PC-9 (cell line): Measurements from ENCODE around the gene ZSWIM5. TPM values are rescaled to one million over a fixed set of nuclear protein-coding genes. Genes with fewer than 3 reads are reported as not detected.
"Not testable (repeated sequence)": the region's sequence is repeated elsewhere in the genome, so short reads cannot be mapped to it uniquely, and the experiment has no call there.

ENCODE experiments used
- BruUV-seq: library from RNA; stranded (reverse); fragments of 400-500 nt; replicated peaks from 2 replicates; lab custom pipeline; 2021; lab: Mats Ljungman, UMichigan
- CTCF ChIA-PET: fragments of 300-600 bp; sonication (Branson Sonifier 250); formaldehyde crosslinking; loops from one replicate; lab custom pipeline; 2022; ENCODE audit warnings: antibody characterized with exemption; lab: Charles Lee
- POLR2A ChIA-PET: fragments of 300-600 bp; sonication (Branson Sonifier 250); formaldehyde crosslinking; loops from one replicate; lab custom pipeline; 2022; ENCODE audit warnings: antibody characterized with exemption; ENCODE audit not compliant: unreplicated experiment; lab: Charles Lee
- DNase-seq, 2 experiments: peaks; one replicate each; pipeline versions ENCODE4 v3.0.0 to v3.0.0-alpha.2; 2015 to 2022; ENCODE audit warnings: mixed read lengths in 1 of 2
- H2AFZ ChIP-seq: fragments of 200-600 bp; sonication (generic); 2 replicates; pipeline ENCODE4 v1.8.1; 2017; ENCODE audit warnings: antibody characterized with exemption
- H3F3A ChIP-seq: fragments of 200-600 bp; sonication (generic); 2 replicates; pipeline ENCODE4 v1.8.1; 2017; ENCODE audit warnings: antibody characterized with exemption, mild to moderate bottlenecking, low read depth; ENCODE audit not compliant: insufficient read depth
- H3K27ac ChIP-seq: fragments of 200-600 bp; sonication (generic); 2 replicates; pipeline ENCODE4 v1.6.1; 2016; ENCODE audit warnings: mixed run types
- H3K27me3 ChIP-seq: fragments of 200-600 bp; sonication (generic); 2 replicates; pipeline ENCODE4 v1.6.1; 2016; ENCODE audit warnings: low read depth, mixed run types; ENCODE audit not compliant: insufficient read depth
- H3K36me3 ChIP-seq: fragments of 200-600 bp; sonication (generic); 2 replicates; pipeline ENCODE4 v1.6.1; 2016; ENCODE audit warnings: low read depth, mixed run types
- H3K4me1 ChIP-seq: fragments of 200-600 bp; sonication (generic); replicated peaks from 2 replicates; pipeline ENCODE4 v1.6.1; 2016; ENCODE audit warnings: mixed run types; ENCODE audit not compliant: insufficient read depth
- H3K4me2 ChIP-seq: fragments of 200-600 bp; sonication (generic); 2 replicates; pipeline ENCODE4 v1.6.1; 2017; ENCODE audit warnings: mixed run types
- H3K4me3 ChIP-seq: fragments of 200-600 bp; sonication (generic); 2 replicates; pipeline ENCODE4 v1.6.1; 2016; ENCODE audit warnings: mixed run types
- H3K79me2 ChIP-seq: fragments of 200-600 bp; sonication (generic); 2 replicates; pipeline ENCODE4 v1.6.1; 2017; ENCODE audit warnings: low read depth, mixed run types
- H3K9me2 ChIP-seq: fragments of 200-600 bp; sonication (generic); 2 replicates; pipeline ENCODE4 v1.8.1; 2017; ENCODE audit warnings: mild to moderate bottlenecking; ENCODE audit not compliant: insufficient read depth
- H3K9me3 ChIP-seq: fragments of 200-600 bp; sonication (generic); 2 replicates; pipeline ENCODE4 v1.8.1; 2016; ENCODE audit warnings: low read depth; ENCODE audit not compliant: insufficient read depth
- H4K20me1 ChIP-seq: fragments of 200-600 bp; sonication (generic); 2 replicates; pipeline ENCODE4 v1.8.1; 2017; ENCODE audit not compliant: insufficient read depth
- CTCF ChIP-seq: fragments of 200-600 bp; sonication (generic); conservative IDR thresholded peaks from 2 replicates; pipeline ENCODE4 v1.6.1; 2017; ENCODE audit warnings: mixed run types, antibody characterized with exemption, mild to moderate bottlenecking, moderate library complexity
- EZH2 ChIP-seq: fragments of 200-600 bp; sonication (generic); IDR thresholded peaks from 2 replicates; pipeline ENCODE4 v1.8.0; 2017; ENCODE audit warnings: antibody characterized with exemption, low read depth
- intact Hi-C: fragments of 100-400 bp; cut with micrococcal nuclease; formaldehyde crosslinking; loops from one replicate; pipeline ENCODE4 v1.10.0; 2022; ENCODE audit not compliant: unreplicated experiment
- total RNA-seq: library from RNA; stranded (reverse); gene quantifications from 2 replicates; pipeline ENCODE4 v1.2.3, GENCODE V29; 2021

ZSWIM5 gene
- total RNA-seq, 1 experiment from 2014 or later = 0.50 TPM

GRCh38 chr1:45103534-45103933, 102.9 kb downstream of the ZSWIM5 start:
- Histone ChIP-seq H3F3A (no peaks in the 10 kb centered on the region), H3K9me2 (no peaks in the 10 kb centered on the region), H3K79me2 (no peaks in the 10 kb centered on the region), H3K36me3 (no peaks in the 10 kb centered on the region), H4K20me1 (no peaks in the 10 kb centered on the region), H3K27me3 (no peaks in the 10 kb centered on the region), H3K9me3 (no peaks in the 10 kb centered on the region), H2AFZ (no peak overlapping the region), H3K4me1 (no peaks in the 10 kb centered on the region), H3K4me3 (no peak overlapping the region), H3K4me2 (no peak overlapping the region), H3K27ac (no peak overlapping the region)
- intact Hi-C loops = no loop called here
- CTCF ChIA-PET = no interaction called here
- no TSS peak for BruUV-seq
- no peak for TF ChIP-seq CTCF
- TF ChIP-seq EZH2 = no peak
- POLR2A ChIA-PET = no interaction called here
- no peak for DNase-seq

- Histone ChIP-seq H3K27me3 (no peaks in the 10 kb centered on the region), H2AFZ (no peak overlapping the region), H3F3A (no peaks in the 10 kb centered on the region), H4K20me1 (no peaks in the 10 kb centered on the region), H3K4me3 (no peak overlapping the region), H3K9me3 (no peaks in the 10 kb centered on the region), H3K4me2 (no peak overlapping the region), H3K4me1 (no peaks in the 10 kb centered on the region), H3K9me2 (no peaks in the 10 kb centered on the region), H3K27ac (no peak overlapping the region), H3K79me2 (no peaks in the 10 kb centered on the region), H3K36me3 (no peaks in the 10 kb centered on the region)
- no TSS peak for BruUV-seq
- POLR2A ChIA-PET = no interaction called here
- intact Hi-C loops = no loop called here
- CTCF ChIA-PET = interaction anchor here (0.5 kb wide), 1 partner anchor 315 kb away, joined by 3 read pairs; no protein-coding TSS in a partner anchor
- no peak for DNase-seq
- no peak for TF ChIP-seq EZH2
- no peak for TF ChIP-seq CTCF
Observed at GRCh38 chr1:45101947-45102346, 104.5 kb downstream of the ZSWIM5 start.

- H3F3A ChIP-seq, CTCF ChIA-PET, H3K27ac ChIP-seq, intact Hi-C loops, H3K4me1 ChIP-seq, H3K4me3 ChIP-seq, H4K20me1 ChIP-seq, BruUV-seq, DNase-seq, H3K9me2 ChIP-seq, H3K4me2 ChIP-seq, H3K79me2 ChIP-seq, H2AFZ ChIP-seq, H3K36me3 ChIP-seq, H3K9me3 ChIP-seq, POLR2A ChIA-PET, H3K27me3 ChIP-seq: not testable (repeated sequence)
Observed at GRCh38 chr1:45101528-45101927, 104.9 kb downstream of the ZSWIM5 start.

- Histone ChIP-seq H3K27me3 (no peaks in the 10 kb centered on the region), H3K4me1 (no peaks in the 10 kb centered on the region), H4K20me1 (no peaks in the 10 kb centered on the region), H3K4me2 (no peak overlapping the region), H3K36me3 (no peaks in the 10 kb centered on the region), H2AFZ (no peak overlapping the region), H3K27ac (no peak overlapping the region), H3K79me2 (no peaks in the 10 kb centered on the region), H3K4me3 (no peak overlapping the region), H3K9me3 (no peaks in the 10 kb centered on the region), H3K9me2 (no peaks in the 10 kb centered on the region), H3F3A (no peaks in the 10 kb centered on the region)
- CTCF ChIA-PET = no interaction called here
- intact Hi-C loops = no loop called here
- BruUV-seq = no TSS peak
- POLR2A ChIA-PET = no interaction called here
- TF ChIP-seq EZH2 (no peak), CTCF (no peak)
- no peak for DNase-seq
Observed at GRCh38 chr1:45097944-45098343, 108.5 kb downstream of the ZSWIM5 start.
